Fibroblast of lung (primary cell): ENCODE measurements around the gene ZNF414.

Experiments
- EZH2 ChIP-seq: IDR thresholded peaks from 2 replicates; pipeline ENCODE4 v1.5.1; 2012; ENCODE audit warnings: low read length, control low read depth, mild to moderate bottlenecking; ENCODE audit errors: missing control alignments
- TF ChIP-seq, protein P1 (sequence below), 2 donors: IDR thresholded peaks in 1 of 2; conservative IDR thresholded peaks in 1 of 2; 1 replicate in 1 of 2; 2 replicates in 1 of 2; pipeline ENCODE4 v1.5.1; 2011 to 2012; ENCODE audit warnings: low read length in 2 of 2, control low read depth in 1 of 2, inconsistent platforms in 1 of 2, low read depth in 1 of 2, mild to moderate bottlenecking in 1 of 2

GRCh38 chr19:8475005-8475404 is 39.0 kb downstream of the ZNF414 start:
- TF ChIP-seq, protein P1, sequence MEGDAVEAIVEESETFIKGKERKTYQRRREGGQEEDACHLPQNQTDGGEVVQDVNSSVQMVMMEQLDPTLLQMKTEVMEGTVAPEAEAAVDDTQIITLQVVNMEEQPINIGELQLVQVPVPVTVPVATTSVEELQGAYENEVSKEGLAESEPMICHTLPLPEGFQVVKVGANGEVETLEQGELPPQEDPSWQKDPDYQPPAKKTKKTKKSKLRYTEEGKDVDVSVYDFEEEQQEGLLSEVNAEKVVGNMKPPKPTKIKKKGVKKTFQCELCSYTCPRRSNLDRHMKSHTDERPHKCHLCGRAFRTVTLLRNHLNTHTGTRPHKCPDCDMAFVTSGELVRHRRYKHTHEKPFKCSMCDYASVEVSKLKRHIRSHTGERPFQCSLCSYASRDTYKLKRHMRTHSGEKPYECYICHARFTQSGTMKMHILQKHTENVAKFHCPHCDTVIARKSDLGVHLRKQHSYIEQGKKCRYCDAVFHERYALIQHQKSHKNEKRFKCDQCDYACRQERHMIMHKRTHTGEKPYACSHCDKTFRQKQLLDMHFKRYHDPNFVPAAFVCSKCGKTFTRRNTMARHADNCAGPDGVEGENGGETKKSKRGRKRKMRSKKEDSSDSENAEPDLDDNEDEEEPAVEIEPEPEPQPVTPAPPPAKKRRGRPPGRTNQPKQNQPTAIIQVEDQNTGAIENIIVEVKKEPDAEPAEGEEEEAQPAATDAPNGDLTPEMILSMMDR (conservative IDR thresholded peaks at IDR 0.05 in 1 of 2, IDR thresholded peaks at IDR 0.05 in 1 of 2; ENCODE audit: low read depth in 1 of 2, low read length in 2 of 2), result no peak
- no peak for TF ChIP-seq EZH2
